Stimulated activated CD8-positive, alpha-beta memory T cell treated with anti-CD3 and anti-CD28 coated beads, Interleukin-15, amount 100 ng/mL, for 48 hours (primary cell): ENCODE measurements around the gene ZWILCH.

ENCODE experiments used
- DNase-seq, 2 donors: peaks; one replicate each; pipeline ENCODE4 v3.0.0-alpha.2; 2020; ENCODE audit warnings: low read depth in 2 of 2

ZWILCH gene

GRCh38 chr15:66545255-66545654 is 40.1 kb downstream of the ZWILCH start:
- DNase-seq = no peak

GRCh38 chr15:66555685-66556084 is 50.6 kb downstream of the ZWILCH start:
- DNase-seq = no peak

- DNase-seq = no peak
Observed at GRCh38 chr15:66558271-66558670, 53.1 kb downstream of the ZWILCH start.

- no peak for DNase-seq
Observed at GRCh38 chr15:66560856-66561525, 55.9 kb downstream of the ZWILCH start.

- no peak for DNase-seq
Observed at GRCh38 chr15:66563126-66563525, 58.0 kb downstream of the ZWILCH start.

- DNase-seq = no peak
Observed at GRCh38 chr15:66563566-66564110, 58.5 kb downstream of the ZWILCH start.

- no peak for DNase-seq
Observed at GRCh38 chr15:66564136-66565041, 59.3 kb downstream of the ZWILCH start.

- DNase-seq = no peak
Observed at GRCh38 chr15:66565141-66565641, 60.1 kb downstream of the ZWILCH start.

- no peak for DNase-seq
Observed at GRCh38 chr15:66565741-66566144, 60.6 kb downstream of the ZWILCH start, which contains the start of gene LCTL. TSS of gene LCTL (minus strand) at chr15:66565998. CDS start at chr15:66565365, 633 bp downstream.

- peak in 1 of 2 donors; percentile 21 for DNase-seq
Observed at GRCh38 chr15:66566963-66567531, 61.9 kb downstream of the ZWILCH start.

GRCh38 chr15:66567897-66568296 is 62.8 kb downstream of the ZWILCH start:
- no peak for DNase-seq

GRCh38 chr15:66569461-66570137 is 64.5 kb downstream of the ZWILCH start:
- DNase-seq = no peak

- DNase-seq = no peak
Observed at GRCh38 chr15:66570327-66570726, 65.2 kb downstream of the ZWILCH start.

- no peak for DNase-seq
Observed at GRCh38 chr15:66570842-66571478, 65.8 kb downstream of the ZWILCH start.

- no peak for DNase-seq
Observed at GRCh38 chr15:66572146-66572545, 67.0 kb downstream of the ZWILCH start.

GRCh38 chr15:66573348-66573718 is 68.2 kb downstream of the ZWILCH start:
- no peak for DNase-seq

- DNase-seq = no peak
Observed at GRCh38 chr15:66573719-66574595, 68.8 kb downstream of the ZWILCH start.

- no peak for DNase-seq
Observed at GRCh38 chr15:66574596-66574950, 69.4 kb downstream of the ZWILCH start.

- no peak for DNase-seq
Observed at GRCh38 chr15:66578286-66578875, 73.3 kb downstream of the ZWILCH start.

GRCh38 chr15:66580643-66581042 is 75.5 kb downstream of the ZWILCH start:
- DNase-seq = no peak
